Motor neuron (in vitro differentiated cells): ENCODE results near the gene PAPLN. TPM values are rescaled to one million over a fixed set of nuclear protein-coding genes. Genes with fewer than 3 reads are reported as not detected.

Experiments
- ATAC-seq, 8 experiments: fragments of 200-7000 bp; cut with Tn5 transposase; replicated peaks in 6 of 8; 2 replicates each; pipeline ENCODE4 v1.8.0; 2021; ENCODE audit warnings: mild to moderate bottlenecking in 8 of 8, moderate library complexity in 8 of 8
- H3K27ac ChIP-seq, 2 donors: fragments of 250-450 bp; sonication (Bioruptor Pico); 2 replicates each; pipeline ENCODE4 v1.9.0; 2021; ENCODE audit warnings: antibody characterized with exemption in 2 of 2, mild to moderate bottlenecking in 2 of 2, moderate library complexity in 1 of 2
- H3K4me1 ChIP-seq, 2 donors: fragments of 250-450 bp; sonication (Bioruptor Pico); replicated peaks in 1 of 2; 2 replicates each; pipeline ENCODE4 v1.6.1; 2021; ENCODE audit warnings: antibody characterized with exemption in 2 of 2, mild to moderate bottlenecking in 2 of 2, moderate library complexity in 1 of 2
- H3K4me3 ChIP-seq, 5 donors: fragments of 250-450 bp; sonication (Bioruptor Pico); 2 replicates each; pipeline ENCODE4 v1.9.0; 2021; ENCODE audit warnings: antibody characterized with exemption in 5 of 5, mild to moderate bottlenecking in 5 of 5, moderate library complexity in 4 of 5
- WGBS, 10 experiments: fragments of 450-650 bp; shearing (Covaris generic); methylation state at CpG; one replicate each; pipeline ENCODE4 v1.0.0; 2022; 5-methylcytosine and 5-hydroxymethylcytosine counted together
- in situ Hi-C, 9 experiments: fragments of 400-800 bp; cut with MboI; loops; one replicate each; pipeline ENCODE4 v1.15.0; 2021; ENCODE audit warnings: low sequenced_read_pairs in 9 of 9, low pct_unique_long_range_greater_than_20kb in 2 of 9; ENCODE audit not compliant: unreplicated experiment in 9 of 9
- total RNA-seq, 8 experiments: library from RNA; unstranded; fragments of 300-600 nt; gene quantifications; 2 replicates each; pipeline versions ENCODE4 v1.2.3 to v1.2.4, GENCODE V29; 2022

The PAPLN gene
- total RNA-seq, 8 experiments from 2014 or later, result 0.54 to 29.4 (median 1.5) TPM

DNA sequence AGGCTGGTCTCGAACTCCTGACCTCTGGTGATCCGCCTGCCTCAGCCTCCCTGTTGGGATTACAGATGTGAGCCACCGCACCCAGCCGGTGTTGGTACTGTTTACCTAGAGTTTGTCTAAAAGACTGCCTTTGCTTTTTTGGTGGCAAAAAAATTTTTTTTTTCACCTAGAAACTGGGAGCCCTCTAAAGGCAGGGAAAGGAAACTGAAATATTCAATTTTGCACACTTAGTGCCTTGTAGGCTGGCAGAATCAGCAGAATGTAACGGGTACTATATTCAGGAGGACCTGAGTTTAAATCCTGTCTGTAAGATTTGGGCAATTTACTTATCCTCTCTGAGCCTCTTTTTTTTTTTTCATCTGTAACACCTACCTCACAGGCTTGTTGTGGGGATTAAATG is 43.6 kb downstream of the PAPLN start:
- no peak for ATAC-seq
- in situ Hi-C loops, result loop anchor here in 2 of 9 experiments (25.0 kb wide), 1 partner anchor 181 kb away; the partner anchor contains the start of gene NUMB (in 2 of the 2)
- H3K4me1 ChIP-seq, result no peaks in the 10 kb centered on the region
- no peak overlapping the region for H3K4me3 ChIP-seq
- H3K27ac ChIP-seq, result no peak overlapping the region
- 83 to 100% (median 100%) methylated on average over 1 to 4 of the region's 5 CpGs; no CpG with 5 or more reads in 3 of the 10 experiments for WGBS, 10 experiments

- WGBS, 10 experiments, result 6 to 80% (median 37%) methylated on average over 1 to 8 of the region's 12 CpGs; no CpG with 5 or more reads in 1 of the 10 experiments
- in situ Hi-C loops, result loop anchor here in 2 of 9 experiments (25.0 kb wide), 1 partner anchor 179 kb away; the partner anchor contains the start of gene NUMB (in 2 of the 2)
- no peak overlapping the region for H3K4me3 ChIP-seq
- no peak overlapping the region for H3K27ac ChIP-seq
- ATAC-seq, result peak in 5 of 8 experiments; percentile 25 to 85 (median 52)
- H3K4me1 ChIP-seq, result no peaks in the 10 kb centered on the region
Observed at GRCh38 chr14:73283608-73284379, 46.5 kb downstream of the PAPLN start.

DNA sequence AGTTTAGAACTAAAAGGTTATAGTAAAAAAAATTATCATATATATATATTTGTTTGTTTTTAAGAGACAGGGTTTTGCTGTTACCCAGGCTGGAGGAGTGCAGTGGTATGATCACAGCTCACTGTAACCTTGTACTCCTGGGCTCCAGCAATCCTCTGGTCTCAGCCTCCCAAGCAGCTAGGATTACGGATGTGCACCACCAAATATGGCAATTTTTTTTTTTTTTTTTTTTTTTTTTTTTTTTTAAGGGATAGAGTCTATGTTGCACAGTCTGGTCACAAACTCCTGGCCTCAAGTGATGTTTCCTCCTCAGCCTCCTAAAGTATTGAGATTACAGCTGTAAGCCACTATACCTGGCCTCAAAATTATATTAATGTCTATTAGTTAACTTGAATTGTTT is 48.7 kb downstream of the PAPLN start:
- in situ Hi-C loops, result loop anchor here in 2 of 9 experiments (25.0 kb wide), 1 partner anchor 176 kb away; the partner anchor contains the start of gene NUMB (in 2 of the 2)
- Histone ChIP-seq H3K27ac (no peak overlapping the region), H3K4me1 (no peaks in the 10 kb centered on the region), H3K4me3 (no peak overlapping the region)
- 60 to 100% (median 96%) methylated on average over 1 of the region's 1 CpG; no CpG with 5 or more reads in 4 of the 10 experiments for WGBS, 10 experiments
- ATAC-seq, result no peak

- in situ Hi-C loops, result loop anchor here in 2 of 9 experiments (25.0 kb wide), 1 partner anchor 176 kb away; the partner anchor contains the start of gene NUMB (in 2 of the 2)
Observed at GRCh38 chr14:73286598-73286997, 49.3 kb downstream of the PAPLN start.

GRCh38 chr14:73287071-73287470 is 49.8 kb downstream of the PAPLN start:
- no peaks in the 10 kb centered on the region for H3K4me1 ChIP-seq
- ATAC-seq, result no peak
- H3K27ac ChIP-seq, result no peak overlapping the region
- no peak overlapping the region for H3K4me3 ChIP-seq
- 70 to 100% (median 80%) methylated on average over 2 to 5 of the region's 5 CpGs for WGBS, 10 experiments
- in situ Hi-C loops, result loop anchor here in 2 of 9 experiments (25.0 kb wide), 1 partner anchor 175 kb away; the partner anchor contains the start of gene NUMB (in 2 of the 2)

More at GRCh38 chr14:73286598-73286997, 49.3 kb downstream of the PAPLN start:
- no peak overlapping the region for H3K27ac ChIP-seq
- no peak for ATAC-seq
- H3K4me1 ChIP-seq, result no peaks in the 10 kb centered on the region
- WGBS, 10 experiments, result 33 to 100% (median 97%) methylated on average over 1 to 2 of the region's 2 CpGs; no CpG with 5 or more reads in 2 of the 10 experiments
- H3K4me3 ChIP-seq, result no peak overlapping the region

DNA sequence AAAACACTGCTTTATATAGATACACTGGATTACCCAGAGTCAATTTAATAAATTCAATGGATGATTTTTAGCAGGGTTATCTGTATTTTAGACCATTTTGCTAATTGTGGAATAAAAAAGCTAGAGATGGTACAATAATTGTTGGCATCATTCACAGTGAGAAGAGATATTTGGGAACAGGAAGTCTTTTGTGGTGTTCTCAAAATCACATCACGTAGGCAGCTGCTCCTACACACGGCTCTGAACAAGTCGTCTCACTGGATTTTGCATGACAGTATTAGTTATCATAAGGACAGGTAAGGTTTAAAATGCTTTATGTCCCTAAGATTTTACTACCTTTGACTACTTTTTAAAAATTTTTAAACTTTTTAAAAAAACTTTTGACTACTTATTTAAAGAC is 52.0 kb downstream of the PAPLN start:
- H3K27ac ChIP-seq, result no peak overlapping the region
- ATAC-seq, result no peak
- H3K4me3 ChIP-seq, result no peak overlapping the region
- 41 to 100% (median 89%) methylated on average over 1 to 3 of the region's 3 CpGs; no CpG with 5 or more reads in 2 of the 10 experiments for WGBS, 10 experiments
- in situ Hi-C loops, result loop anchor here in 2 of 9 experiments (25.0 kb wide), 1 partner anchor 173 kb away; the partner anchor contains the start of gene NUMB (in 2 of the 2)
- no peaks in the 10 kb centered on the region for H3K4me1 ChIP-seq

DNA sequence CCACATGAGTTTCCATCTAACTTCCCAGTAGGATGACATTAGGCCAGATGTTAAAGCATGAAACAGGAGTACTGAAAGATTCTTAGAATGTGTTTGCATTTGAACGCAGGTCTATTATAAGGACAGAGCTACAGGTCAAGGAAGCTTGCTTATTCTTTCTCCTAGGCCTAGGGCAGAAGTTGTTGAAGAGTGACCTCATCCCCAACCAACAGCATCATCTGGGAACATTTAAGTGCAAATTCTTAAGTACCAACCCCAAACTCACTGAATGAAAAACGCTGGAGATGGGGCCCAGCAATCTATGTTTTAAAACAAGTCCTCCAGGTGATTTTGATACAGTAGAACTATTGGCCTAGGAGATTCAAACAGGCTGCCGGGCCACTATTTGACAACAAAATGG is 52.4 kb downstream of the PAPLN start:
- Histone ChIP-seq H3K4me3 (no peak overlapping the region), H3K27ac (no peak overlapping the region), H3K4me1 (no peaks in the 10 kb centered on the region)
- WGBS, 10 experiments, result 20 to 60% (median 50%) methylated on average over 1 to 3 of the region's 3 CpGs; no CpG with 5 or more reads in 2 of the 10 experiments
- in situ Hi-C loops, result loop anchor here in 5 of 9 experiments (10.0 to 25.0 kb wide), 3 partner anchors 173 to 185 kb away; partner anchors contain the start of gene NUMB (in 2 of the 5)
- no peak for ATAC-seq

- H3K4me1 ChIP-seq, result no peaks in the 10 kb centered on the region
- in situ Hi-C loops, result loop anchor here in 5 of 9 experiments (10.0 to 25.0 kb wide), 3 partner anchors 172 to 185 kb away; partner anchors contain the start of gene NUMB (in 2 of the 5)
- no peak overlapping the region for H3K27ac ChIP-seq
- ATAC-seq, result no peak
- no peak overlapping the region for H3K4me3 ChIP-seq
- WGBS, 10 experiments, result 67 to 100% (median 88%) methylated on average over 2 to 4 of the region's 4 CpGs; no CpG with 5 or more reads in 1 of the 10 experiments
Observed at GRCh38 chr14:73290279-73290678, 53.0 kb downstream of the PAPLN start.

- ATAC-seq, result no peak
- in situ Hi-C loops, result loop anchor here in 5 of 9 experiments (10.0 to 25.0 kb wide), 3 partner anchors 168 to 181 kb away; partner anchors contain the start of gene NUMB (in 2 of the 5)
- 87 to 98% (median 93%) methylated on average over 2 to 9 of the region's 12 CpGs; no CpG with 5 or more reads in 1 of the 10 experiments for WGBS, 10 experiments
- Histone ChIP-seq H3K4me3 (no peak overlapping the region), H3K27ac (no peak overlapping the region), H3K4me1 (no peaks in the 10 kb centered on the region)
Observed at GRCh38 chr14:73293782-73294781, 56.8 kb downstream of the PAPLN start.

- in situ Hi-C loops, result loop anchor here in 5 of 9 experiments (10.0 to 25.0 kb wide), 3 partner anchors 167 to 180 kb away; partner anchors contain the start of gene NUMB (in 2 of the 5)
- no peak overlapping the region for H3K27ac ChIP-seq
- WGBS, 10 experiments, result 14 to 100% (median 50%) methylated on average over 1 of the region's 1 CpG; no CpG with 5 or more reads in 3 of the 10 experiments
- H3K4me3 ChIP-seq, result no peak overlapping the region
- ATAC-seq, result peak in 2 of 8 experiments; percentile 32 to 42
- no peaks in the 10 kb centered on the region for H3K4me1 ChIP-seq
Observed at GRCh38 chr14:73295198-73295796, 58.0 kb downstream of the PAPLN start.

- WGBS, 10 experiments, result 60 to 100% (median 70%) methylated on average over 1 to 3 of the region's 3 CpGs
- no peak overlapping the region for H3K27ac ChIP-seq
- in situ Hi-C loops, result no loop called here
- no peaks in the 10 kb centered on the region for H3K4me1 ChIP-seq
- H3K4me3 ChIP-seq, result no peak overlapping the region
- ATAC-seq, result peak in 3 of 8 experiments; percentile 47 to 81 (median 65)
Observed at GRCh38 chr14:73305499-73305898, 68.2 kb downstream of the PAPLN start.

DNA sequence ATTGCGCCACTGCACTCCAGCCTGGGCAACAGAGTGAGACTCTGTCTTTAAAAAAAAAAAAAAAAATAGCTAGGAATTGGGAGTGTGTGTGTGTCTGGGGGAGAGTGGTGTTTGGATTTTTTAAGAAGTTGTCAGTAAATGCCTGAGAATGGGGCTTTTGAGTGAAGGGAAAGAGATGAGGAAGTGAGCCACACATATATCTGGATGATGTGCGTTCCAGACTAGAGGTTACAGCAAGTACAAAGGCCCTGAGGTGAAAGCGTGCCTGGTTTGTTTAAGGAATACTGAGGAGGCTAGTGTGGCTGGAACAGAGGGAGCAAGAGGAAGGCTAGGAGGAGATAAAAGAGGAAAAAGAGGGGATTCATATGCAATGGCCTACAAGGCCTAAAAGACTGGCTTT is 70.0 kb downstream of the PAPLN start:
- ATAC-seq, result no peak
- 83 to 100% (median 100%) methylated on average over 1 to 2 of the region's 3 CpGs; no CpG with 5 or more reads in 3 of the 10 experiments for WGBS, 10 experiments
- in situ Hi-C loops, result no loop called here
- no peaks in the 10 kb centered on the region for H3K4me1 ChIP-seq
- no peak overlapping the region for H3K4me3 ChIP-seq
- no peak overlapping the region for H3K27ac ChIP-seq
